ENCODE measurements around the gene CENPP. TPM values are rescaled to one million over a fixed set of nuclear protein-coding genes. Genes with fewer than 3 reads are reported as not detected.
A peak's percentile ranks its signal among the peaks of the same experiment; 100 is the strongest.

CENPP gene
- total RNA-seq, 1 experiment from 2014 or later: 4.2 TPM

- H3K9me3 Mint-ChIP-seq (ENCODE audit: unreplicated experiment): no peaks in the 10 kb centered on the region
- no peaks in the 10 kb centered on the region for H3K27me3 Mint-ChIP-seq (ENCODE audit: insufficient read depth, unreplicated experiment)
- H3K27ac Mint-ChIP-seq (ENCODE audit: low read depth, unreplicated experiment): no peak overlapping the region
- no peak overlapping the region for H3K4me3 Mint-ChIP-seq (ENCODE audit: unreplicated experiment)
- CTCF ChIA-PET: no interaction called here
- POLR2A ChIA-PET: interaction anchor here (0.7 to 2.5 kb wide), 2 partner anchors 9 to 29 kb away, joined by 3 to 7 read pairs; no protein-coding TSS in a partner anchor
- intact Hi-C loops (cut with micrococcal nuclease): no loop called here
- BruUV-seq (replicated peaks): no TSS peak
- no peaks in the 10 kb centered on the region for H3K36me3 Mint-ChIP-seq (ENCODE audit: insufficient read depth, unreplicated experiment)
- no peak for DNase-seq (ENCODE audit: unreplicated experiment)
- no peaks in the 10 kb centered on the region for H3K4me1 Mint-ChIP-seq (ENCODE audit: insufficient read depth, unreplicated experiment)
- TF ChIP-seq CTCF (IDR thresholded peaks at IDR 0.05; ENCODE audit: unreplicated experiment): no peak
Observed at GRCh38 chr9:92414566-92414965, 88.8 kb downstream of the CENPP start.

- H3K27me3 Mint-ChIP-seq (ENCODE audit: insufficient read depth, unreplicated experiment): no peaks in the 10 kb centered on the region
- ChIA-PET CTCF (no interaction called here), POLR2A (no interaction called here)
- H3K4me1 Mint-ChIP-seq (ENCODE audit: insufficient read depth, unreplicated experiment): peaks cover 23% of the 10 kb centered on the region
- no peak for TF ChIP-seq CTCF (IDR thresholded peaks at IDR 0.05; ENCODE audit: unreplicated experiment)
- H3K4me3 Mint-ChIP-seq (ENCODE audit: unreplicated experiment): peak overlapping the region; percentile 31
- H3K36me3 Mint-ChIP-seq (ENCODE audit: insufficient read depth, unreplicated experiment): no peaks in the 10 kb centered on the region
- DNase-seq (ENCODE audit: unreplicated experiment): no peak
- H3K9me3 Mint-ChIP-seq (ENCODE audit: unreplicated experiment): no peaks in the 10 kb centered on the region
- no peak overlapping the region for H3K27ac Mint-ChIP-seq (ENCODE audit: low read depth, unreplicated experiment)
- no TSS peak for BruUV-seq (replicated peaks)
- intact Hi-C loops (cut with micrococcal nuclease): no loop called here
Observed at GRCh38 chr9:92422611-92423338, 97.0 kb downstream of the CENPP start.

GRCh38 chr9:92423612-92424011, 97.9 kb downstream of the CENPP start:
- ChIA-PET POLR2A (no interaction called here), CTCF (no interaction called here)
- no peak for DNase-seq (ENCODE audit: unreplicated experiment)
- Mint-ChIP-seq H3K27ac (ENCODE audit: low read depth, unreplicated experiment) (peak overlapping the region; percentile 40), H3K27me3 (ENCODE audit: insufficient read depth, unreplicated experiment) (no peaks in the 10 kb centered on the region), H3K4me1 (ENCODE audit: insufficient read depth, unreplicated experiment) (peaks cover 23% of the 10 kb centered on the region), H3K9me3 (ENCODE audit: unreplicated experiment) (no peaks in the 10 kb centered on the region), H3K36me3 (ENCODE audit: insufficient read depth, unreplicated experiment) (no peaks in the 10 kb centered on the region), H3K4me3 (ENCODE audit: unreplicated experiment) (peak overlapping the region; percentile 41)
- no peak for TF ChIP-seq CTCF (IDR thresholded peaks at IDR 0.05; ENCODE audit: unreplicated experiment)
- intact Hi-C loops (cut with micrococcal nuclease): no loop called here
- no TSS peak for BruUV-seq (replicated peaks)

DNA sequence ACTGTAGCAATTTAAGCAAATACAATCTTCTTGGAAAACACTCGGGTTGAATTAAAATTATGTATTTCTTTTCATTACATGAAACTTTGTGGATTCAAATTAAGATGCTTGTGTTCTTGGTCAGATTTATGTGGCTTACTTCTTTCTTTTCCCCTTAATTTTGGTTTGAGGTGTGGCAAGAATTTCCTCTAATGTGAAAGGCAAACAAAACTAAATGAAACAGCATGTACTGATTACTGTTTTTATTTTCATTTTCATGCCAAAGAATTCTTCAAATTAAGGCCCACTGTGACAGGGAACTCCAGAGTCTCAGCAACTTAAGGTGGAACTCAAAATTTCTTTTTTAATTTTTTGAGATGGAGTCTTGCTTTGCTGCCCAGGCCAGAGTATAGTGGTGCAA, 98.6 kb downstream of the CENPP start, which contains the start of gene OMD:
Gene OMD, minus strand, starts transcription at position 132 of the 400 bp plus-strand sequence. CDS start 6,913 bp downstream, outside the sequence.
- POLR2A ChIA-PET: interaction anchor here (1.2 to 1.5 kb wide), 3 partner anchors 10 to 82 kb away, joined by 3 to 4 read pairs (median 4); no protein-coding TSS in a partner anchor

More for the DNA sequence above, 98.6 kb downstream of the CENPP start, which contains the start of gene OMD:
- H3K27ac Mint-ChIP-seq (ENCODE audit: low read depth, unreplicated experiment): peak within 1 kb of the TSS; percentile 60
- no peaks in the 10 kb centered on the region for H3K9me3 Mint-ChIP-seq (ENCODE audit: unreplicated experiment)
- no peaks in the 10 kb centered on the region for H3K27me3 Mint-ChIP-seq (ENCODE audit: insufficient read depth, unreplicated experiment)
- no TSS peak for BruUV-seq (replicated peaks)
- H3K4me1 Mint-ChIP-seq (ENCODE audit: insufficient read depth, unreplicated experiment): peaks cover 23% of the 10 kb centered on the region
- CTCF ChIA-PET: interaction anchor here (0.5 kb wide), 1 partner anchor 93 kb away, joined by 3 read pairs; no protein-coding TSS in a partner anchor
- intact Hi-C loops (cut with micrococcal nuclease): no loop called here
- no peak for TF ChIP-seq CTCF (IDR thresholded peaks at IDR 0.05; ENCODE audit: unreplicated experiment)
- H3K4me3 Mint-ChIP-seq (ENCODE audit: unreplicated experiment): peak within 1 kb of the TSS; percentile 51
- no peak for DNase-seq (ENCODE audit: unreplicated experiment)
- no peaks in the 10 kb centered on the region for H3K36me3 Mint-ChIP-seq (ENCODE audit: insufficient read depth, unreplicated experiment)

Measured in MCF 10A (cell line).